Pulmonary artery endothelial cell (primary cell): ENCODE results near the gene RNPC3. TPM values are rescaled to one million over a fixed set of nuclear protein-coding genes. Genes with fewer than 3 reads are reported as not detected.

Experiments
- DNase-seq: peaks from one replicate; pipeline ENCODE4 v3.0.0-alpha.2; 2011; ENCODE audit warnings: low read depth, low spot score
- total RNA-seq: library from RNA; depleted of rRNA; stranded (reverse); fragments of >200 nt; gene quantifications from 2 replicates; pipeline ENCODE4 v1.2.3, GENCODE V29; 2014

Gene RNPC3
- 3.2 and 3.6 TPM in 2 replicates for total RNA-seq

DNA sequence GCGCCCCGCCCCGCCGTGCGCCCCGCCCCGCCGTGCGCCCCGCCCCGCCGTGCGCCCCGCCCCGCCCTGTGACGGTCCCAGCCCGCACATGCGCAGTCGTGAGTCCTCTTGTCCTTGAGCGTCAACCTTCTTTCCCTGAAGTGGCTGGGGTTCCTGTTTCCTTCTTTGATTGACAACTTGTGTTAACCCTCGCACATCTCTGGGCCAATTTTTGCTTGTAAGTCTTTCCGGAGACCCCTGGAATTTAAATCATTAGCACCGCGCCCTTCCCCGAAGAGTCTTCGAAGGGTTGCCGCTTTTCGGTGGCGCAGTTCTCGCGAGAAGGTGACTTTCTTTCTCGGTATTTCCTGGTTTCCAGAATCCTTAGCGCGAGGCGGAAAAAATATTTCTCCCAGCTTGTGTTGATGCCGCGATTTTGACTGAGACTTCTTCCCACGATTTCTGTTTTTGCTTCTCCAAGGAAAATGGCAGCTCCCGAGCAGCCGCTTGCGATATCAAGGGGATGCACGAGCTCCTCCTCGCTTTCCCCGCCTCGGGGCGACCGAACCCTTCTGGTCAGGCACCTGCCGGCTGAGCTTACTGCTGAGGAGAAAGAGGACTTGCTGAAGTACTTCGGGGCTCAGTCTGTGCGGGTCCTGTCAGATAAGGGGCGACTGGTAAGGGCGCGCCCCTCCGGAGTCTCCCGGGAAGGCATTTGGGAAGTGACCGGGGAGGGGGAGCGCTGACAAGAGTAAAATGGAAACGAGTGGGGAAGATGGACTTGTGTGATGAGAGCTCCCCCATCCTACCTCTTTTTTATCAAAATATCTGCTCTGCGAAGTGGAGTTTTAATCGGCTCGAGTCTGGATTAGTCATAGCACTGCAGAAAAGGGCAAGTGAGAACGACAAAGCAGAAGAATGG, at the start of gene RNPC3:
Gene RNPC3 (plus strand): TSS at position 93 of the 901 bp plus-strand sequence. CDS start 372 bp downstream, at position 465.
- peak; percentile 54 for DNase-seq

- no peak for DNase-seq
Measured at GRCh38 chr1:103477101-103477500, 48.4 kb upstream of the RNPC3 start.

DNA sequence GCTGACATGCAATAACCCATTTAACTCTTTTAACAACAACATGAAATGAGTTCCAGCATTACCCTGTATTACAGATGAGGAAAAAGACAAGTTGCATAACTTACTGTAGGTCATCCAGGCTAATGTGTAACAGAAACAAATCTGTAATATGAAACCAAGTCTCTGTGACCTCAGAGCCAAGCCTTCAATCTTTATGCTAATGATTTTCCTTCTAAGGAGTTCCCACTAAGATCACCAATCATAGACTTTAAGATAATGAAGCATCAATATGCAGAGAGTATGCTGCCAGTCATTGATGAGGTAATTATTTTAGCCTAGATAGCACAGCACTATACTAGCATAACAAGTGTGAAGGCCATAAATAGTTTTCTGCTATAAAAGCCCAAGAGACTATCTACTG, 35.6 kb upstream of the RNPC3 start:
- no peak for DNase-seq

DNA sequence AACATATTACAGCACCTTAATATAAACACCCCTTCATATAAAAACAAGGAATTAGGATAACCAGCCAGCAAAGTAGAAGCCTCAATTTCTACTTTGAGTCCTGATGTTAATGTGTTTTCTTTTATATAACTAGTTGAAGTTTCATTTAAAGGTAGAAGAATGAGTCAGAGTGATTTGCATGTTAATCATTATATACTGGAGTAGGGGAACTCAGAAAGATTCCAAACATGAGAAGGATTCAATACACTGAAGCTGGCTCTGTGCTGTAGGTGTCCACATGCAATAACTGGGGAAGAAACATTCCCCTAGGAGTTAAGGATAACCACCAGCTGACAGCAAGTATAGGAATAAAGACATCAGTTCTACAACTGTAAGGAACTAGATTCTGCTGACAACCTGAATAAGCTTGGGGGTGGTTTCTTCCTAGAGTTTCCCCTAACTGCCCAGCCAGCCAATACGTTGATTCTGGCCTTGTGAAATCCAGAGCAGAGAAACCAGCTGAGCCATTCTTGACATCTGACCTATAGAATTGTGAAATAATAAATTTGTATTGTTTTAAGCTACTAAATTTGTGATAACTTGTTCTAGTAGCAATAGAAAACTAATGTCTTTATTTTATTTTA, 33.4 kb upstream of the RNPC3 start:
- DNase-seq, result no peak

DNA sequence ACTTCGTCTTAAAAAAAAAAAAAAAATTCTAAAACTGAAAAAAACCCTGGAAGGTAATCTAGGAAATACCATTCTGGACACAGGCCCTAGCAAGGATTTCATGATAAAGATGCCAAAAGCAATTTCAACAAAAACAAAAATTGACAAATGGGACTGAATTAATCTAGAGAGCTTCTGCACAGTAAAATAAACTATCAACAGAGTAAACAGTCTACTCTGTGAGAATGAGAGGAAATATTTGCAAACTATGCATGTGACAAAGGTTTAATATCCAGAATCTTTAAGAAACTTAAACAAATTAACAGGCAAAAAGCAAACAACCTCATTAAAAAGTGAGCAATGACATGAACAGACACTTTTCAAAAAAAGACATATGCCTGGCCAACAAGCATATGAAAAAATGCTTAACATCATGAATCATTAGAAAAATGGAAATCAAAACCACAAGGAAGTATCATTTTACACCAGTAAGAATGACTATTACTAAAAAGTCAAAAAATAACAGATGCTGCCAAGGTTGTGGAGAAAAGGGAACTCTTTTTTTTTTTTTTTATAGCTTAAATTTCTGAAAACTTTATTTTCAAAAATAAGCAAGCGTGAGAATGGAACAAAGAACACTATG, 29.4 kb upstream of the RNPC3 start:
- no peak for DNase-seq

DNA sequence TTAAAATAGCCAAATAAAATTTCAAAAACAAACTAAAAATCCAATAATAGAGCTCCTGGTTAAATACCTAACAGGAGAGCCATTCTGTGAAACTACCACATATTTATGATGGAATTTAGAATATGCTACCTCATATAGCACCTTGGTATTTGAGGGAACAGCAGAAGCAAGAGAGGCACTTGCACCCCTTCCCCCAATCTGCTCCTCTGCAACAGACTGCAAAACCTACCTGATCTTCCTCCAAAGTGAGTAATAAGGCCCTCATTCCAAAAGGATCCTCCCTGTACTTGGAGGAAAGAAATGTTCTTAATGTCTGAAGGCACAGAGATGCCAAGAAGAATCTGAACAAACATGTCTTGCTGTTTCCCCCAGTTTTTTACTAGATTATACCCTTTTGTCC, 28.1 kb upstream of the RNPC3 start:
- DNase-seq, result no peak

GRCh38 chr1:103509250-103509649, 16.2 kb upstream of the RNPC3 start:
- DNase-seq, result no peak

GRCh38 chr1:103513711-103514110, 11.8 kb upstream of the RNPC3 start:
- DNase-seq, result no peak

- peak; percentile 4 for DNase-seq
Measured at GRCh38 chr1:103514920-103515503, 10.5 kb upstream of the RNPC3 start.

GRCh38 chr1:103516283-103516682, 9.2 kb upstream of the RNPC3 start:
- no peak for DNase-seq

DNA sequence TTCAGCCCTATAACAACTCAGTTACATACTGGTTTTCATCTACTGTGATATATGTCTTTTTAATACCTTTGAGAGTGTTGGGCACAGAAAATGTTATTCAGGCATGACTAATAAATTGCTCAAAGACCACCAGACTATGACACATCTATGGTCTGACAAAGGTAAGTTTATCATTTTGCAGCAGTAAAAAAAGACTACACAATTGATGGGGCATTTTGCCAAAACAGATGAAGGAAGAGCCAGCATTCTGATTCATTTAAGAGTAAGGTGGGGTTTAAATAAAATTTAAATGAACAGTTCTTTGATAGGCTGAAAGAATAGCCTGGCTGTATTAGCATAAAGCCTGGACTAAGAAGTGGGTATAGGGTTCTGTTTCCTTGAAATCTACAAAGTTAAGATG, 8.8 kb upstream of the RNPC3 start:
- DNase-seq, result peak; percentile 1

- no peak for DNase-seq
Measured at GRCh38 chr1:103517380-103518047, 8.0 kb upstream of the RNPC3 start.

- no peak for DNase-seq
Measured at GRCh38 chr1:103520822-103521221, 4.7 kb upstream of the RNPC3 start.

- DNase-seq, result no peak
Measured at GRCh38 chr1:103523346-103523745, 2.2 kb upstream of the RNPC3 start.

- peak; percentile 4 for DNase-seq
Measured at GRCh38 chr1:103525114-103525606, 339 bp upstream of the RNPC3 start.

DNA sequence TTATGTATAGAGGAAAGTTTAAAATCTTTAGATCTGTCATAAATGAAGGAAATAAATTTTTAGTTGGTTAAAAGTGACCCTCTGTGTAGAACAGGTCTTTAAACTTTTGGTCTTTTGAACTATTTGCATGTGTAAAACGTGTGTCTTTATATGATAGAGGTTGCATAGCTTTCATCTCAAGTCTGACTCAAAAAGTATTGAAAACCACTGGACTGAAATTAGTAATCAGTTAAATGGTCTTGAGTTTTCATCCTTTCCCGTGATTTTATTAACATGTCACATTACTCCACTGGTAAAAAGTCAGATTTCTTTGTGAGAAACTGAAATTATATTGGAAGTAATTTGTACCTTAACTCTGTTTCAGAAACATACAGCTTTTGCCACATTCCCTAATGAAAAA, 1.8 kb downstream of the RNPC3 start:
- DNase-seq, result no peak

GRCh38 chr1:103529746-103530145, 4.2 kb downstream of the RNPC3 start:
- DNase-seq, result no peak

DNA sequence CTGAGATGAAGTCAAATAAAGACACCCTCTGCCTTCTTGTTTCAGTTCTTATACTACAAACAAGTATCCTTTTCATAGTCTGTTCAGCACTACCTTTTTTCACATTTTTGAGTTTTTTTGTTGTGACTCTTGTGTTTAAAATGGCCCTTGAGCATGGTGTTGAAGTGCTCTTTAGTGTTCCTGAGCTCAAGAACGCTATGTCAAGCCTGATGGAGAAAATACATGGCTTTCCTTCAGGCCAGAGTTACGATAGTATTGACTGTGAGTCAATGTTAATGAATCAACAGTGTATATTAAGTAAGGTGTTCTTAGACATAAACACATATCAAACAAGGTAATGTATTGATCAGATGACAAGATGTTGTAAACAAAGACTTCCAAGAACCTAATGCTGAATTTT, 12.7 kb downstream of the RNPC3 start:
- no peak for DNase-seq

DNA sequence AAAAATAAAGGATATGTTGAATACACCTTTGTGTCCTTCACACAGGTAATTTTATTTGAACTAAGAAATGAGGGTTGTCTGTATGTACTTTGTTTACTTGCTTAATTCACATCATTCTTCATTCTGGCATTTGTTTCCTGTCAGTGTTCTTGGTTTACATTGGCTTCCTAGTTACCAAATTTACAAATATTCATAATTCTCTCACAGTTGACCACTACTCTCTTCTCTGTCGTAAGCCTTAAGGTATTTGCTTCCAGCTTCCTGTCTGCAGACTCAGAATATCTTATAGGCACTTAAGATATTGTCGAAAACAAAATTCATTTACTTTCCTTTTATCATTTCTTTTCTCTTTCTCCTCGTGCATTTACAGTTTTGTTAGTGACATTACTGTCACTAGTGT, 15.9 kb downstream of the RNPC3 start:
- no peak for DNase-seq

GRCh38 chr1:103546496-103546895, 21.0 kb downstream of the RNPC3 start:
- no peak for DNase-seq

DNA sequence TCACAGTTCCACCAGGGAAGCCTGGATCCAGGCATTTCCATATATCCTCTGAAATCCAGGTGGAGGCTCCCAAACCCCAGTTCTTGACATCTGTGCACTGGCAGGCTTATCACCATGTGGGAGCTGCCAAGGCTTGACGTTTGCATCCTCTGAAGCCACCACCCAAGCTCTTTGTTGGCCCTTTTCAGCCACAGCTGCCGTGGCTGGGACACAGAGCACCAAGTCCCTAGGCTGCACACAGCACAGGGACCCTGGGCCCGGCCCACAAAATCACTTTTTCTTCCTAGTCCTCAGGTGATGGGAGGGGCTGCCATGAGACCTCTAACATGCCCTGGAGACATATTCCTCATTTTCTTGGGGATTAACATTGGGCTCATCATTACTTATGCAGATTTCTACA, 22.3 kb downstream of the RNPC3 start:
- no peak for DNase-seq
